GM12872 (cell line): ENCODE measurements around the gene PKP4.

Experiments used
- TF ChIP-seq, protein P1 (sequence below): IDR thresholded peaks from 3 replicates; pipeline ENCODE4 v1.5.1; 2011; ENCODE audit warnings: low read depth, mild to moderate bottlenecking, low read length, moderate library complexity; ENCODE audit not compliant: insufficient read depth

Gene PKP4

DNA sequence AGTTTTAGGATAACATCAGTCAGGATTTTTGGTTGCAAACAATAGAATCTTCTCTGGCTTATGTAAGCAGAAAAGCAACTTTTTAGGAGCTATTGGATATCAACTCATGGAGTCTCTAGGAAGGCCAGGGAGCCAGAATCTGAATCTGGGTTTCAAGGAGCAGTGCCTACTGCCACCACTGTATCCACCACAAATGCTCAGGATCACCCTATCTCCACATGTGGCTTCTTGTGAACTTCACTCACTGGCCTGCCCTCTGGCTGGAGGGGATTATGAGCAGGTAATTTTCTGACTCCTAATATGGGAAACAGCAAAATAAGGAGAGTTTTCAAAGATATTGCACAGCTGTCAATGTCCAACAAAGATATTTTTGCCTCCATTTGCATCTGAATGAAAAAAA lies 142.9 kb downstream of the PKP4 start:
- TF ChIP-seq, protein P1, sequence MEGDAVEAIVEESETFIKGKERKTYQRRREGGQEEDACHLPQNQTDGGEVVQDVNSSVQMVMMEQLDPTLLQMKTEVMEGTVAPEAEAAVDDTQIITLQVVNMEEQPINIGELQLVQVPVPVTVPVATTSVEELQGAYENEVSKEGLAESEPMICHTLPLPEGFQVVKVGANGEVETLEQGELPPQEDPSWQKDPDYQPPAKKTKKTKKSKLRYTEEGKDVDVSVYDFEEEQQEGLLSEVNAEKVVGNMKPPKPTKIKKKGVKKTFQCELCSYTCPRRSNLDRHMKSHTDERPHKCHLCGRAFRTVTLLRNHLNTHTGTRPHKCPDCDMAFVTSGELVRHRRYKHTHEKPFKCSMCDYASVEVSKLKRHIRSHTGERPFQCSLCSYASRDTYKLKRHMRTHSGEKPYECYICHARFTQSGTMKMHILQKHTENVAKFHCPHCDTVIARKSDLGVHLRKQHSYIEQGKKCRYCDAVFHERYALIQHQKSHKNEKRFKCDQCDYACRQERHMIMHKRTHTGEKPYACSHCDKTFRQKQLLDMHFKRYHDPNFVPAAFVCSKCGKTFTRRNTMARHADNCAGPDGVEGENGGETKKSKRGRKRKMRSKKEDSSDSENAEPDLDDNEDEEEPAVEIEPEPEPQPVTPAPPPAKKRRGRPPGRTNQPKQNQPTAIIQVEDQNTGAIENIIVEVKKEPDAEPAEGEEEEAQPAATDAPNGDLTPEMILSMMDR = no peak

DNA sequence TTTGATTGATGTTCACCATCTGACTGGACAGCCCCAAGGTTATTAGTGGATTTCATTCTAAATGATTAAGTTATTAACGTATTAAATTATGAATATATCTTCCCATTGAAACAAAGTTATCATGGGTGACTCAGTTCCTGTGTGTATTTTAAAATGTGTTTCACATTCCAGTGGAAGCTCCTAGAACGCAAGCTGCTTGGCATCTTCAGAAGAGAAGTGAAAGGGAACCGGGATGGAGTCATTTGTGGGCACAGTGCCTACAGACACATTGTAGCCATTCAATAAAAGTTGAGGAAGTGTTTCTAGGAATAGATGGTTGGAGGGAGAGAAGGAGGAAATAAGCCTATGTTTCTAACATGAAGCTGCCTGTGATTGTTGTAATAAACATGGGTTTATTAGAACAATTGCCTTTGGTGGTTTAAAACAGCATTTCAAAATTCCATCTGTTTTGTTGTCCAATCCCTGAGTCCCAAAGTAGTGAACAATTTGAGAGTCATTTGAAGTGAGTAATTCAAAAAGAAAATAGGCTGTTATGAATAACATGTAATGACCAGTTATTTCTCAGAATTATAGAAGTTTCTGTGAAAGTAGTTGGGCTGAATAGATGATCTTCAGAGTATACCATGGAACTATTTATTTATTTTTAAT lies 143.5 kb downstream of the PKP4 start:
- TF ChIP-seq, protein P1 = no peak

DNA sequence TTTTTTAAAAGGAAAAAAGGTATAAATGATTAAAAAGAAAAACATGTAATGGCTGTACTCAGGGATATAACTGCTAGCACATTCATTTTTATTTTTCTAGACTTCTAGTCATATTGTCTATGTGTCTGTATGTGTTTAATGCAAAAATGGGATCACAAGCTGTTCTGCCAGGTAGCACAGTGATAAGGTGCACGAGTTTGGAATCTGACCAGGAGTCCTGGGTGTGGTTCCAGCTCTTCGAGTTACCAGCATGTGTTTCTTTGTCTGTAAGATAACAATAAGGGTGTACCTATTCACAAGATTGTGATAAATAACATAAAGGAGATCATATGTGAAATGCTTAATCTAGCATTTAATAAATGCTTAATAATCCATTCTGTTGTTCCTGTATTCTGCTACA lies 145.3 kb downstream of the PKP4 start:
- TF ChIP-seq, protein P1 = no peak

DNA sequence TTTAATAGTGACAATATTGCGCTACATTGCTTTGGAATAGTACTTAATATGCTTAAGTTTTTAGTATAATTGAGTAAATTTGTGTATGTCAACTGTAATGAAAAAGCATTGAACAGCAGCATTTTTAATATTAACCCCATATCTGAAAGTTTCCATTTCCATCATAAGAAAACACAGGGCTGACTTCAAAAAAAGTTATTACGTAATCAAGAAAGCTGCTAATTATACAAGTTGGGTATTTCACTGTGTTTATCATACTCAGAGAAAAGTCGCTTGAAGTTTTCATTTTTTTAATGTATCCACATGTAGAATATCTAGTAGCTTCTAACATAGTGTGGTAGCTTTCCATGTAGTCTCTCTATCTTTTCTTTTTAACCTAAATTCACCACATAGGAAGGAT lies 146.5 kb downstream of the PKP4 start:
- TF ChIP-seq, protein P1 = no peak

DNA sequence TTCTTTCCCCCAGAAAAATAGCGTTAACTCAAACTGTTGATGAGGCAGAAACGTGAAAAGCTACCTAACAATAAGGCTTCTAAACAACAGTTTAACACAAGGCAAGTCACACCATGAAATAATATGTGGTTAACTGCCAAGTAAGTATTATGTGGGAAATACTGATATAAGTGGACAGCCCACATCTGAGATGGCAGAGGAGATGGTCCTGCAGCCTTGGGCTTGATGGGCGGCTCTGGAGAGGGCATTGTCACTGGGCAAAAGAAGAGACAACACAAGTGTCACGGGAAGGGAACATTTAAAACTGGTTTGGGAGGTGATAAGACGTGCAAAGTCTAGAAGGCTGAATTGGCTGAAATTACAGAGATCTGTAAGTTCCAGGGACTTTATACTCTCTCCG lies 147.2 kb downstream of the PKP4 start:
- TF ChIP-seq, protein P1 = no peak

DNA sequence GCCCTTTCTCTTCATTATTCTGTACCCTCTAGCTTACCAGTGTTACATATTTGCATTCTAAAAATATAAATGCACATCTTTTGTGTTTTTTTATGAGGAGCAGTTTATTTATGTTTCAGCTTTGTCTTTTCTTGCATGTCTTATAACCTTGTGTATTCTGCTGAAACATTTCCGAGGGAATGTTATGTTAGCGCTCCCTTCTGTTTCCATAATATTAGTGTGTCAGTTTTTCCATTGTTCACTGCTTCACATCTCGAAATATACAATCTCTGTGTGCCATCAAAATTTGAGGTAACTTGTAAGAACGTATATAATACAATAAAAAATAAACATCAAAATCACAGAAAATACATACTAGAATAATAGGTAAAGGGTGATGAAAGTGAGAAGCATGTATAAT lies 153.3 kb downstream of the PKP4 start:
- TF ChIP-seq, protein P1 = no peak

DNA sequence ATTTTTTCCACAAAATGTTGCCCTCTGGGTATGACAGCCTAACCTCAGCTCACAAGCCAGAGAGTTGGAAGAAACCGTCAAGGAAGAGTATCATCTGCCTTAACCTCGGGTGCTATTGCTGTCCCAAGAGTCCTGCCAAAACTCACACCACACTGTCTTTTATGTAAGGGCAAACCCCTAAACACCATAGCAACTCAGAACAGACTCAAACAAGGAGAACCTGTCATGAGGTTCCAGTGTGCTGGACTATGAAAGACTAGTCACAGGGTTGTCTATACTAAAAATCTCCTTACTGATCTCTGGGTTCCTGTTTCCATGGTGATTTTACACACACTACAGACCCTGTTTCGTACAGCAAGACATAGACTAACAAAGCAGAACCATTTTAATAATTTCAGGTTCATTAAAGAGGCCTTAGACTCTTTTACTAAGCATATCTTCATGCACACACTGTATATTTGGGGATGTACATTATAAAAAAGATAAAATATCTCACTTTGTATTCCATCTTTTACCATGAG lies 159.8 kb downstream of the PKP4 start:
- TF ChIP-seq, protein P1 = no peak
